Prostate gland (tissue), 2 donors: Measurements from ENCODE around the gene SLC12A5.

ENCODE experiments used
- POLR2A ChIP-seq: fragments of 450-650 bp; IDR thresholded peaks from one replicate; pipeline ENCODE4 v1.6.1; 2016; ENCODE audit warnings: antibody characterized with exemption, mild to moderate bottlenecking
- POLR2AphosphoS5 ChIP-seq: sonication (generic); formaldehyde crosslinking; IDR thresholded peaks from one replicate; pipeline ENCODE4 v1.6.1; 2017; ENCODE audit warnings: antibody characterized with exemption
- TF ChIP-seq, protein P1 (sequence below), 4 experiments: fragments of 200-600 bp in 2 of 4; fragments of 450-650 bp in 2 of 4; sonication (generic) in 2 of 4; IDR thresholded peaks; 1 replicate in 3 of 4; 2 replicates in 1 of 4; pipeline ENCODE4 v1.5.1; 2016 to 2019; ENCODE audit warnings: antibody characterized with exemption in 4 of 4, mild to moderate bottlenecking in 2 of 4, moderate library complexity in 2 of 4

DNA sequence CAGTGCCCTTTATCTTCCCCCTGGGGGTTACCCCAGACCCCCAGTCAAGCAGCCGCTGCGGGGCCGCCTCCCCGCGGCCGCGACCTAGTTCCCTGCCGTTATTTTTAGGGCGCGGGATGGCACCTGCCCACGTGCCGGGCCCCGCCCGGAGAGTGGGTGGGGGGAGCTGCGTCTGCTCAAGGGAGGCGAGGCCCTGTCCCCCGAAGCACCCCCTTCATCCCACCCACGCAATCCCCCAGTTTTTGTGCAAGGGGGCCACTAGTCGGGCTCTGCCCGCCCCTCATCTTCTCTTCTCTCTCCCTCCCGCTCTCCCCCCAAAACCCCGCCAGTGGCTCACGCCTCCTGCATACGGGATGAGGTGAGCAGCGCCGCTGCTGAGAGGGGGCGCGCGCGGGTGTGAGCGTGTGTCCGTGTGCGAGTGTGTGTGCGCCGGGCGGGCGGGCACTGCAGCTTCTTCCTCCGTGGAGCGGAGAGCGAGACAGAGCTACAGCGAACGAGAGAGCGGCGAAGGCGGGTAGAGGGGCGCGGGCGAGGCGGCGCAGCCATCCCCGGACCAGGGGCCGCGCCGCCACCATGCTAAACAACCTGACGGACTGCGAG, at the start of gene SLC12A5:
- TF ChIP-seq, protein P1, sequence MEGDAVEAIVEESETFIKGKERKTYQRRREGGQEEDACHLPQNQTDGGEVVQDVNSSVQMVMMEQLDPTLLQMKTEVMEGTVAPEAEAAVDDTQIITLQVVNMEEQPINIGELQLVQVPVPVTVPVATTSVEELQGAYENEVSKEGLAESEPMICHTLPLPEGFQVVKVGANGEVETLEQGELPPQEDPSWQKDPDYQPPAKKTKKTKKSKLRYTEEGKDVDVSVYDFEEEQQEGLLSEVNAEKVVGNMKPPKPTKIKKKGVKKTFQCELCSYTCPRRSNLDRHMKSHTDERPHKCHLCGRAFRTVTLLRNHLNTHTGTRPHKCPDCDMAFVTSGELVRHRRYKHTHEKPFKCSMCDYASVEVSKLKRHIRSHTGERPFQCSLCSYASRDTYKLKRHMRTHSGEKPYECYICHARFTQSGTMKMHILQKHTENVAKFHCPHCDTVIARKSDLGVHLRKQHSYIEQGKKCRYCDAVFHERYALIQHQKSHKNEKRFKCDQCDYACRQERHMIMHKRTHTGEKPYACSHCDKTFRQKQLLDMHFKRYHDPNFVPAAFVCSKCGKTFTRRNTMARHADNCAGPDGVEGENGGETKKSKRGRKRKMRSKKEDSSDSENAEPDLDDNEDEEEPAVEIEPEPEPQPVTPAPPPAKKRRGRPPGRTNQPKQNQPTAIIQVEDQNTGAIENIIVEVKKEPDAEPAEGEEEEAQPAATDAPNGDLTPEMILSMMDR (IDR thresholded peaks at IDR 0.05) = no peak
- TF ChIP-seq POLR2AphosphoS5 = no peak
- TF ChIP-seq POLR2A = no peak
